NT2/D1 (cell line): Measurements from ENCODE around the gene PGBD5.

ENCODE experiments used
- YY1 ChIP-seq: IDR thresholded peaks from 2 replicates; pipeline ENCODE4 v1.6.1; 2011; ENCODE audit not compliant: insufficient read length, insufficient read depth
- ZNF274 ChIP-seq: IDR thresholded peaks from 2 replicates; pipeline ENCODE4 v1.6.1; 2011; ENCODE audit warnings: mild to moderate bottlenecking, low read depth, low read length

DNA sequence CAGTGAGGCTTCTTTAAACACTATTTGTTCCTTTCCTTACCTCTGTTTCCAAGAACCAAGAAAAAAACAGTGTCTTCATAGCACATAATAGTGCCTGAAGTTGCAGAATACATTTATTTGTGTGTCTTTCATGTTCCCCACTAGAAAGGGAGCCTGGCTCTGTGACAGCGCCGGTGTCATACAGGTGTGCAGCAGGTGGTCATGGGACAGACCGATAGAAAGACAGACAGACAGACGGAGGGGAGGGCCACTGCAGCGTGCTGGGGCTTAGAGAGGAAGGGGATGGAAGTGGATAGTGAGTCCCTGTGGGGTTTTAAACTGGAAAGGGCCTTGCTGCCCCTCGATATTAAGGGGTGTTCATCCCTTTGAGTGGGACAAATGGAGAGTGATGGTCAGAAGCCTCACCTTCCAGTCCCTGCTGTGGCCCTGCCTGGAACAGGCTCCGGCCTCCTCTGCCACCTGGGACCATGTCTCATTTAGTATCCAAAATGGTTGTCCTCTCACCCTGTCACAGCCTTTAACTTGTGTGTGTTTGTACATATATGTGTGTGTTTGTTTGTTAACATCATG, 152.9 kb downstream of the PGBD5 start:
- TF ChIP-seq YY1 (no peak), ZNF274 (no peak)
